Measurements from ENCODE around the gene ITGB1. TPM values are rescaled to one million over a fixed set of nuclear protein-coding genes. Genes with fewer than 3 reads are reported as not detected.

The ITGB1 gene
- total RNA-seq, 4 donors from 2014 or later: 998 to 2,832 (median 1,462) TPM

- Histone ChIP-seq H3K4me3 (no peak overlapping the region), H3K27ac (peak overlapping the region; percentile 63 to 99 (median 81)), H3K9me3 (no peaks in the 10 kb centered on the region), H3K4me1 (peaks cover 8 to 100% (median 35%) of the 10 kb centered on the region in 3 donors), H3K27me3 (no peaks in the 10 kb centered on the region), H3K36me3 (no peaks in the 10 kb centered on the region)
- TF ChIP-seq, protein P1, sequence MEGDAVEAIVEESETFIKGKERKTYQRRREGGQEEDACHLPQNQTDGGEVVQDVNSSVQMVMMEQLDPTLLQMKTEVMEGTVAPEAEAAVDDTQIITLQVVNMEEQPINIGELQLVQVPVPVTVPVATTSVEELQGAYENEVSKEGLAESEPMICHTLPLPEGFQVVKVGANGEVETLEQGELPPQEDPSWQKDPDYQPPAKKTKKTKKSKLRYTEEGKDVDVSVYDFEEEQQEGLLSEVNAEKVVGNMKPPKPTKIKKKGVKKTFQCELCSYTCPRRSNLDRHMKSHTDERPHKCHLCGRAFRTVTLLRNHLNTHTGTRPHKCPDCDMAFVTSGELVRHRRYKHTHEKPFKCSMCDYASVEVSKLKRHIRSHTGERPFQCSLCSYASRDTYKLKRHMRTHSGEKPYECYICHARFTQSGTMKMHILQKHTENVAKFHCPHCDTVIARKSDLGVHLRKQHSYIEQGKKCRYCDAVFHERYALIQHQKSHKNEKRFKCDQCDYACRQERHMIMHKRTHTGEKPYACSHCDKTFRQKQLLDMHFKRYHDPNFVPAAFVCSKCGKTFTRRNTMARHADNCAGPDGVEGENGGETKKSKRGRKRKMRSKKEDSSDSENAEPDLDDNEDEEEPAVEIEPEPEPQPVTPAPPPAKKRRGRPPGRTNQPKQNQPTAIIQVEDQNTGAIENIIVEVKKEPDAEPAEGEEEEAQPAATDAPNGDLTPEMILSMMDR (IDR thresholded peaks at IDR 0.05): no peak
- TF ChIP-seq EP300 (IDR thresholded peaks at IDR 0.05) (no peak), POLR2AphosphoS5 (IDR thresholded peaks at IDR 0.05) (no peak), POLR2A (IDR thresholded peaks at IDR 0.05) (no peak)
- no peak for ATAC-seq
- WGBS, 2 donors (ENCODE audit: low coverage in 1 of 2): 28 to 43% methylated on average over 3 of the region's 3 CpGs
These were observed 6.9 kb downstream of the ITGB1 start for GRCh38 chr10:32951111-32951510.

GRCh38 chr10:32950591-32951108 is 7.4 kb downstream of the ITGB1 start:
- peak overlapping the region; percentile 2 to 99 (median 56) for H3K27ac ChIP-seq

DNA sequence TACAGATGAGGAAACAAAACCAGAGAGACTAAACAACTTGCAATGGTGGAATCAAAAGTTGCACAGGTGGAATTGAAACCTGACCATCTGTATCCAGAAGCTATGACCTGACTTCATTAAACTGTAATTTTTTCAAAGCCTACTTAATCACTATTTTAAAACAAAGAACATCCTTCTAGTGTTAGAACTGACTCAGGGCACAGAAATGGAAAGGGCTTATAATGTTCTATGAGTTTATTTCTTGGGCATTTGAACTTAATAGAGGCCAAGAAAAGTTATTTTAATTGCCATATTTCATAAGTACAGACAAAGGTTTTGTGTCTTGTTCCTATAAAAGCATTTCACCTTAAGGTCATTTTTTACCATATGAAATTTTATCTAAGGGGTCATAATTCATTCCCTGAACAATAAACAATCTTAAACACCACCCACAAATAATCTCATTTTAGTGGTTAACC is 8.8 kb downstream of the ITGB1 start:
- TF ChIP-seq POLR2AphosphoS5 (IDR thresholded peaks at IDR 0.05): no peak
- TF ChIP-seq, protein P1 (IDR thresholded peaks at IDR 0.05): no peak
- no peak for TF ChIP-seq POLR2A (IDR thresholded peaks at IDR 0.05)
- no peak for TF ChIP-seq EP300 (IDR thresholded peaks at IDR 0.05)
- no peaks in the 10 kb centered on the region for H3K27me3 ChIP-seq
- no peaks in the 10 kb centered on the region for H3K36me3 ChIP-seq
- peak overlapping the region in 3 of 4 donors; percentile 46 to 99 (median 50) for H3K27ac ChIP-seq
- H3K4me3 ChIP-seq: no peak overlapping the region
- no peaks in the 10 kb centered on the region for H3K9me3 ChIP-seq
- ATAC-seq: no peak
- H3K4me1 ChIP-seq: peaks cover 8 to 98% (median 39%) of the 10 kb centered on the region in 3 donors

More at GRCh38 chr10:32950591-32951108, 7.4 kb downstream of the ITGB1 start:
- no peak overlapping the region for H3K4me3 ChIP-seq
- no peaks in the 10 kb centered on the region for H3K9me3 ChIP-seq
- no peaks in the 10 kb centered on the region for H3K36me3 ChIP-seq
- no peaks in the 10 kb centered on the region for H3K27me3 ChIP-seq
- WGBS, 2 donors (ENCODE audit: low coverage in 1 of 2): 53 to 73% methylated on average over 3 to 5 of the region's 5 CpGs
- H3K4me1 ChIP-seq: peaks cover 8 to 98% (median 35%) of the 10 kb centered on the region in 3 donors
- ATAC-seq: no peak
- TF ChIP-seq POLR2AphosphoS5 (IDR thresholded peaks at IDR 0.05) (no peak), POLR2A (IDR thresholded peaks at IDR 0.05) (no peak), EP300 (IDR thresholded peaks at IDR 0.05) (no peak)
- TF ChIP-seq, protein P1 (IDR thresholded peaks at IDR 0.05): no peak

- H3K9me3 ChIP-seq: no peaks in the 10 kb centered on the region
- no peaks in the 10 kb centered on the region for H3K36me3 ChIP-seq
- no peaks in the 10 kb centered on the region for H3K27me3 ChIP-seq
- TF ChIP-seq, protein P1 (IDR thresholded peaks at IDR 0.05): no peak
- TF ChIP-seq POLR2AphosphoS5 (IDR thresholded peaks at IDR 0.05): no peak
- TF ChIP-seq EP300 (IDR thresholded peaks at IDR 0.05): no peak
- no peak for TF ChIP-seq POLR2A (IDR thresholded peaks at IDR 0.05)
- ATAC-seq: no peak
- H3K27ac ChIP-seq: peak overlapping the region in 3 of 4 donors; percentile 46 to 99 (median 63)
- no peak overlapping the region for H3K4me3 ChIP-seq
- H3K4me1 ChIP-seq: peaks cover 8 to 98% (median 42%) of the 10 kb centered on the region in 3 donors
- WGBS, 2 donors (ENCODE audit: low coverage in 1 of 2): 43 to 47% methylated on average over 3 of the region's 3 CpGs
These were observed 9.6 kb downstream of the ITGB1 start for GRCh38 chr10:32948451-32948850.

GRCh38 chr10:32947586-32947985 is 10.4 kb downstream of the ITGB1 start:
- ATAC-seq: no peak
- 83 to 87% methylated on average over 5 of the region's 5 CpGs for WGBS, 2 donors (ENCODE audit: low coverage in 1 of 2)
- no peak for TF ChIP-seq POLR2AphosphoS5 (IDR thresholded peaks at IDR 0.05)
- TF ChIP-seq POLR2A (IDR thresholded peaks at IDR 0.05): no peak
- TF ChIP-seq, protein P1 (IDR thresholded peaks at IDR 0.05): no peak
- TF ChIP-seq EP300 (IDR thresholded peaks at IDR 0.05): no peak
- peak overlapping the region in 1 of 4 donors; percentile 99 for H3K27ac ChIP-seq
- peaks cover 8 to 97% (median 39%) of the 10 kb centered on the region in 3 donors for H3K4me1 ChIP-seq
- no peaks in the 10 kb centered on the region for H3K27me3 ChIP-seq
- H3K4me3 ChIP-seq: no peak overlapping the region
- no peaks in the 10 kb centered on the region for H3K9me3 ChIP-seq
- H3K36me3 ChIP-seq: no peaks in the 10 kb centered on the region

All from gastroesophageal sphincter (tissue), 4 donors.